Neural cell (in vitro differentiated cells): ENCODE data around the gene RHO. TPM values are rescaled to one million over a fixed set of nuclear protein-coding genes. Genes with fewer than 3 reads are reported as not detected.

Experiments used
- H2AFZ ChIP-seq: fragments of 200-600, 300-800 bp; sonication (generic), shearing (Covaris generic); 2 replicates; pipeline ENCODE4 v1.6.0; 2014; ENCODE audit warnings: low read depth, mild to moderate bottlenecking, antibody characterized with exemption, low read length, moderate library complexity
- H3F3A ChIP-seq: fragments of 200-600 bp; shearing (Covaris generic); 2 replicates; pipeline ENCODE4 v1.6.1; 2016; ENCODE audit warnings: mild to moderate bottlenecking, moderate library complexity, mixed read lengths, antibody characterized with exemption, low read length; ENCODE audit not compliant: insufficient read depth, poor library complexity, severe bottlenecking
- H3K27ac ChIP-seq: fragments of 200-600, 300-800 bp; sonication (generic), shearing (Covaris generic); 2 replicates; pipeline ENCODE4 v1.5.1; 2014; ENCODE audit warnings: mild to moderate bottlenecking, low read length, moderate library complexity
- H3K27me3 ChIP-seq: fragments of 300-800, 200-600 bp; sonication (generic), shearing (Covaris generic); 2 replicates; pipeline ENCODE4 v1.6.0; 2014; ENCODE audit warnings: mild to moderate bottlenecking, low read depth, low read length, moderate library complexity; ENCODE audit not compliant: insufficient read depth
- H3K36me3 ChIP-seq: fragments of 300-800, 200-600 bp; sonication (generic), shearing (Covaris generic); 2 replicates; pipeline ENCODE4 v1.5.1; 2014; ENCODE audit warnings: mild to moderate bottlenecking, antibody characterized with exemption, low read length, moderate library complexity; ENCODE audit not compliant: insufficient read depth
- H3K4me2 ChIP-seq: fragments of 300-800, 200-600 bp; sonication (generic), shearing (Covaris generic); 2 replicates; pipeline ENCODE4 v1.6.0; 2014; ENCODE audit warnings: mild to moderate bottlenecking, low read length
- H3K4me3 ChIP-seq: fragments of 300-800, 200-600 bp; sonication (generic), shearing (Covaris generic); 2 replicates; pipeline ENCODE4 v1.5.1; 2014; ENCODE audit warnings: mild to moderate bottlenecking, low read length, moderate library complexity
- H3K79me2 ChIP-seq: fragments of 200-600 bp; shearing (Covaris generic); replicated peaks from 2 replicates; pipeline ENCODE4 v1.6.0; 2014; ENCODE audit warnings: mild to moderate bottlenecking, low read length, moderate library complexity; ENCODE audit not compliant: insufficient read depth
- H3K9ac ChIP-seq: fragments of 300-800, 200-600 bp; sonication (generic), shearing (Covaris generic); 2 replicates; pipeline ENCODE4 v1.6.1; 2016; ENCODE audit warnings: mild to moderate bottlenecking, low read length, mixed read lengths
- H3K9me2 ChIP-seq: fragments of 200-600 bp; shearing (Covaris generic); 2 replicates; pipeline ENCODE4 v1.6.1; 2016; ENCODE audit warnings: mild to moderate bottlenecking, low read length, mixed read lengths; ENCODE audit not compliant: insufficient read depth
- H3K9me3 ChIP-seq: fragments of 200-600, 300-800 bp; sonication (generic), shearing (Covaris generic); 2 replicates; pipeline ENCODE4 v1.6.1; 2016; ENCODE audit warnings: mild to moderate bottlenecking, mixed run types, low read length, moderate library complexity, mixed read lengths
- H4K20me1 ChIP-seq: fragments of 200-600 bp; shearing (Covaris generic); 2 replicates; pipeline ENCODE4 v1.6.1; 2016; ENCODE audit warnings: mild to moderate bottlenecking, mixed run types; ENCODE audit not compliant: insufficient read depth
- EP300 ChIP-seq: fragments of 450-650 bp; conservative IDR thresholded peaks from 2 replicates; pipeline ENCODE4 v1.6.1; 2014; ENCODE audit warnings: antibody characterized with exemption, mild to moderate bottlenecking, moderate library complexity; ENCODE audit not compliant: poor library complexity, severe bottlenecking
- EZH2 ChIP-seq: fragments of 200-600, 300-800 bp; shearing (Covaris generic), sonication (generic); IDR thresholded peaks from 2 replicates; pipeline ENCODE4 v1.6.1; 2014; ENCODE audit warnings: antibody characterized with exemption, low read length, borderline replicate concordance, mild to moderate bottlenecking; ENCODE audit not compliant: insufficient read depth, poor library complexity, severe bottlenecking
- MXI1 ChIP-seq: fragments of 450-650 bp; conservative IDR thresholded peaks from 2 replicates; pipeline ENCODE4 v1.6.1; 2014; ENCODE audit warnings: antibody characterized with exemption, mild to moderate bottlenecking; ENCODE audit not compliant: poor library complexity, severe bottlenecking
- POLR2AphosphoS5 ChIP-seq: IDR thresholded peaks from 2 replicates; pipeline ENCODE4 v1.6.1; 2012
- RAD21 ChIP-seq: fragments of 450-650 bp; conservative IDR thresholded peaks from 2 replicates; pipeline ENCODE4 v1.6.1; 2014; ENCODE audit warnings: antibody characterized with exemption, mild to moderate bottlenecking, moderate library complexity
- TAF1 ChIP-seq: IDR thresholded peaks from 2 replicates; pipeline ENCODE4 v1.6.1; 2012; ENCODE audit warnings: low read depth
- polyA plus RNA-seq: library from polyadenylated mRNA; depleted of rRNA; stranded (reverse); fragments of >200 nt; gene quantifications from 2 replicates; pipeline ENCODE4 v1.2.3, GENCODE V29; 2014
- TF ChIP-seq, protein P1 (sequence below): fragments of 450-650 bp; IDR thresholded peaks from 2 replicates; pipeline ENCODE4 v1.5.1; 2014; ENCODE audit warnings: antibody characterized with exemption, mild to moderate bottlenecking, moderate library complexity; ENCODE audit not compliant: poor library complexity, severe bottlenecking

The RHO gene
- polyA plus RNA-seq, 1 donor from 2014 or later = not detected

- Histone ChIP-seq H3K36me3 (no peaks in the 10 kb centered on the region), H3K27ac (no peak overlapping the region), H3K9me3 (no peaks in the 10 kb centered on the region), H3K9ac (no peak overlapping the region), H3F3A (no peaks in the 10 kb centered on the region), H3K9me2 (no peaks in the 10 kb centered on the region), H4K20me1 (no peaks in the 10 kb centered on the region), H3K4me2 (no peak overlapping the region), H3K27me3 (no peaks in the 10 kb centered on the region), H3K4me3 (no peak overlapping the region), H2AFZ (no peak overlapping the region), H3K79me2 (no peaks in the 10 kb centered on the region)
- TF ChIP-seq POLR2AphosphoS5 = no peak
Measured at GRCh38 chr3:129575997-129576384, 47.6 kb downstream of the RHO start.

- Histone ChIP-seq H3K4me2 (no peak overlapping the region), H3K4me3 (no peak overlapping the region), H3K27ac (no peak overlapping the region), H3K9me3 (no peaks in the 10 kb centered on the region), H4K20me1 (no peaks in the 10 kb centered on the region), H3K9ac (no peak overlapping the region), H3F3A (no peaks in the 10 kb centered on the region), H3K36me3 (no peaks in the 10 kb centered on the region), H3K9me2 (no peaks in the 10 kb centered on the region), H3K27me3 (no peaks in the 10 kb centered on the region), H3K79me2 (no peaks in the 10 kb centered on the region), H2AFZ (no peak overlapping the region)
- TF ChIP-seq, protein P1, sequence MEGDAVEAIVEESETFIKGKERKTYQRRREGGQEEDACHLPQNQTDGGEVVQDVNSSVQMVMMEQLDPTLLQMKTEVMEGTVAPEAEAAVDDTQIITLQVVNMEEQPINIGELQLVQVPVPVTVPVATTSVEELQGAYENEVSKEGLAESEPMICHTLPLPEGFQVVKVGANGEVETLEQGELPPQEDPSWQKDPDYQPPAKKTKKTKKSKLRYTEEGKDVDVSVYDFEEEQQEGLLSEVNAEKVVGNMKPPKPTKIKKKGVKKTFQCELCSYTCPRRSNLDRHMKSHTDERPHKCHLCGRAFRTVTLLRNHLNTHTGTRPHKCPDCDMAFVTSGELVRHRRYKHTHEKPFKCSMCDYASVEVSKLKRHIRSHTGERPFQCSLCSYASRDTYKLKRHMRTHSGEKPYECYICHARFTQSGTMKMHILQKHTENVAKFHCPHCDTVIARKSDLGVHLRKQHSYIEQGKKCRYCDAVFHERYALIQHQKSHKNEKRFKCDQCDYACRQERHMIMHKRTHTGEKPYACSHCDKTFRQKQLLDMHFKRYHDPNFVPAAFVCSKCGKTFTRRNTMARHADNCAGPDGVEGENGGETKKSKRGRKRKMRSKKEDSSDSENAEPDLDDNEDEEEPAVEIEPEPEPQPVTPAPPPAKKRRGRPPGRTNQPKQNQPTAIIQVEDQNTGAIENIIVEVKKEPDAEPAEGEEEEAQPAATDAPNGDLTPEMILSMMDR = no peak
- TF ChIP-seq EP300 (no peak), EZH2 (no peak), MXI1 (no peak), RAD21 (no peak), TAF1 (no peak), POLR2AphosphoS5 (no peak)
Measured at GRCh38 chr3:129576514-129577352, 48.3 kb downstream of the RHO start.

GRCh38 chr3:129577366-129577765 is 48.9 kb downstream of the RHO start:
- H4K20me1 ChIP-seq = no peaks in the 10 kb centered on the region
- H3K27me3 ChIP-seq = no peaks in the 10 kb centered on the region
- H2AFZ ChIP-seq = no peak overlapping the region
- TF ChIP-seq TAF1 (no peak), RAD21 (no peak)
- H3K4me3 ChIP-seq = no peak overlapping the region
- no peak overlapping the region for H3K9ac ChIP-seq
- H3K79me2 ChIP-seq = no peaks in the 10 kb centered on the region
- H3F3A ChIP-seq = no peaks in the 10 kb centered on the region
- no peaks in the 10 kb centered on the region for H3K9me2 ChIP-seq
- H3K9me3 ChIP-seq = no peaks in the 10 kb centered on the region
- H3K36me3 ChIP-seq = no peaks in the 10 kb centered on the region
- H3K4me2 ChIP-seq = no peak overlapping the region
- no peak overlapping the region for H3K27ac ChIP-seq
